HG03575 (cell line): ENCODE data around the gene RSRP1.
A peak's percentile ranks its signal among the peaks of the same experiment; 100 is the strongest.

Experiments used
- ATAC-seq: cut with Tn5 transposase; IDR thresholded peaks from one replicate; pipeline ENCODE4 v1.9.1; 2021; ENCODE audit not compliant: unreplicated experiment, insufficient number of reproducible peaks, low FRiP score; ENCODE audit errors: extremely low read depth

Gene RSRP1

DNA sequence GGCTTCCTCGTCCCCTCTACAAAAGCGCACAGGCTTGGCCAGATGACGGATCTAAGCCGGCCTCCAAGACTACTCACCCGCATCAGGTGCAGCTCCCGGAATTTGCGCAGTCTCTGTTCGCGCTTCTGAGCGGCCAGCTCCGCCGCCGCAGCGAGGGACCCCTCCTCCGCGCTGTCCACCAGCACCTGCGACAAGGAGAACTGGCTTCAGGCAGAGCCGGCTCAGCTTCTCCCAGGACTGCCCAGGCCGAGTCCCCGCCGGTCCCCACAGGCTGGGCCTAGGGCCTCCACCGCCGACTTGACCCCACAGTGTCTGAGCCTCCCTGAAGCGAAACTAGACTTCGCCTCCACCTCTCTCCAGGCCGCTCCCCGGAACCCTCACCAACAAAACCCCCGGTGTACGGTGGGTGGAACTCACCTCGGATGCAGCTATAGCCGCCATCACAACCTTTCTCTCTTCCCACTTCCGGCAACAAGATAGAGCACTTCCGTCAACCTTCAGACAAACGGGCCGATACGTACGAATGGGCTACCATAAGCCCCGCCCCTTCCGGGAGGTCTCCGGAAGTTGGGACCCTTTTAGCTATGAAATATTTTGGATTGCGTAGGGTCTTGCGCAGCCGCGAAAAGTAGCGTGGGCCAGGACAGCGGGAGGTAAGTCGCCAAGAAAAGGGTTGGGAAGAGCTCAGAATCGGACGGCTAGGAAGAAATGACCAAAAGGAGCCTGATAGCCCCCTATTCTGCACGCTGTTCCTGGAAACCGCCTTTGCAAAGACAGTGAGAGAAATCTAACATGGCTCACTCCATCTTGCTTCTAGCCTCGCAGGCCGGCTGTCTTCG, 15.0 kb downstream of the RSRP1 start, which contains the start of gene SYF2:
TSS of gene SYF2 (minus strand) at position 476 of the 839 bp plus-strand sequence. CDS start at position 441, 35 bp downstream.
- ATAC-seq, result peak; percentile 42

DNA sequence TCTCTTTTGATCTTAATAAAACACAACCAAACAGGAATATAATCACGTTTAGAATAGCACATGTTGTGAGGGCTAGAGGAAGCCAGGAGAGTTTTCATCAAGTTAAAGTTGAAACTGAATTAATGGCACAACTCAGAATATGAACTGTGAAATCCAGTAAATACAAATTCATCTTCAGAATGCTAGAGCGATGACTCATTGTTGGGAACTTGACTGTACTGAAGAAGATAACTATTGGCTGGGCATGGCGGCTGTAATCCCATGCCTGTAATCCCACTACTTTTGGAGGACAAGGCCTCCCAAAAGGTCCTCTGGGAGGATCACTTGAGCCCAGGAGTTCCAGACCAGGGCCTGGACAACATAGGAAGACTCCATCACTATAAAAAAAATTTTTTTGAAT, 23.8 kb downstream of the RSRP1 start:
- ATAC-seq, result no peak

DNA sequence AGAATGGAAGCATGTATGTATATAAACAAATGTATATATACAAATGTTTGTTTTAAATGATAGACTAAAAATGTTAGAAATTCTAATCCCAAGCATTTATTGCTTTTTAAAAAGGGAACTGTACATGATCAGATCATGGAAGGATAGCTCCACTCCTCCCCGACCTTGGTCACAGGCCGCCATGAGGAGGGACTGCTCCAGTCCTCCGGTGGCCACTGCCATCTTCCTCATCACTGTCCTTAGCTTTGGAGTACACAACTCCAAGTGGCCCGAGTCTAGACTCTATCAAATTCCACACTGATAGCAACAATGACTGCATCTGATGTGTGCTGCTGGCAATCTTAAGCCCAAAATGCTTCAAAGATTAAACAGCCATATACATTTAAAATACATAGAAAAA, 24.6 kb downstream of the RSRP1 start:
- no peak for ATAC-seq

DNA sequence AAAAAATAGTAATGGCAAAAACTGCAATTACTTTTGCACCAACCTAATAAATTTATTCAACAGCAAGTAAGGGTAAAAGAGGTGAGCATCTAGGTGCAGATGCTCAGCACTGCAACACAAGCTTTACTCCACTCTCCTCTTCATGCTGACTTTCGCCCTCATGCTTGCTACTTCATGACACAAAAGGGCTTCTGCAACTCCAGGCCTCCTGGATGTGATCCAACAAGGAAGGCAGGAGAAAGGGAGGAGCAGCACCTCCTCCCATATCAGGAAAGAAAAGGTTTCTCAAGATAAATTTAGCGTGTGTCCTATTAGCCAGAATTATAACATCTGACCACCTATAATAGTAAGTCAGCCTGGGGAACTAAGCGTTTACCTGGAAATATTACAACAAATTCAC, 26.6 kb downstream of the RSRP1 start:
- no peak for ATAC-seq

DNA sequence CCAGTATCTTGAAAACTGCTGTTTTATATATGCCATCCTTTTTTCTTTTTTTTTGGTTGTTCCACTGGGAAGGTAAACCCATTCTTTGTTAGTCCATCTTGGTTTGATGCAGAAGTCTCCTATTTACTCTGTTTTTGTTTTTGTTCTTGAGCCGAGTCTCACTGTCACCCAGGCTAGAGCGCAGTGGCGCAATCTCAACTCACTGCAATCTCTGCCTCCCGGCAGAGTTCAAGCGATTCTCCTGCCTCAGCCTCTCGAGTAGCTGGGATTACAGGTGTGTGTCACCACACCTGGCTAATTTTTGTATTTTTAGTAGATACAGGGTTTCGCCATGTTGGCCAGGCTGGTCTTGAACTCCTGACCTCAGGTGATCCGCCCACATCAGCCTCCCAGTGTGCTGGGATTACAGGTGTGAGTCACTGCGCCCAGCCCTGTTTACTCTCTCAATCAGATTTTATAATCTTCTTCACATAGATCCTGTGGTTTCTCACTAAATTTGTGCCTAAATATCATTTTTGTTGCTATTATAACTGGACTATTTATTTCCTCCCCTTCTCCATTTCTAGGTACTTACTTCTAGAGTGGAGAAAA, 27.5 kb downstream of the RSRP1 start:
- ATAC-seq, result no peak

DNA sequence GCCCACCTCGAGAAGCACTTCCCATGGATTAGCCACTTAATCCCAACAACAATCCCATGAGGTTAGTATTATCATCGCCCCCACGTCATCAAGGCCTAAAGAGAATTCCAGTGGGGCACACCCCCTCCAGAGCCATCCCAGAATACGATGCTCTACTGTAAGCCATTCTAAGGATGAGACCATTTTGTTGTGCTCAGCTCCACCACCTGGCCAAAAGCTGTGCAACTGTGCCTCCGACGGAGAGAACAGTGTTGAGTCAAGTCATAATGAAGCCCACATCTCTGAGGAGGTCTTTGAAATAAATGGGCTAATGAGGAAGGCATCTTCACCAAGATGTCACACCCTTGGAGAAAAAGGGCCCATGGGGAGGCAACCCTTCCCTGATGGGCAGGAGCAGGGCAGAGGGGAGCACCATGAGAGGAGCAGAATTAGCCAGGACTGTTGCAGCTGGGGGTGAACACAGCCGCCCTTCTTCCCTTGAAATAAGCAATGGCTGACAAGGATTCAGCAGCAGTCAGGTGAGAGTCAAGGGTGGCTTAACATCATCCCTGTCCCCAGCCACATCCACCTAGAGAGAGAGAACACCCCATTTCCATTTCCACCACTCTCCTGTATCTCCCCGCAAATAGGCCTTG, 29.5 kb downstream of the RSRP1 start:
- no peak for ATAC-seq

DNA sequence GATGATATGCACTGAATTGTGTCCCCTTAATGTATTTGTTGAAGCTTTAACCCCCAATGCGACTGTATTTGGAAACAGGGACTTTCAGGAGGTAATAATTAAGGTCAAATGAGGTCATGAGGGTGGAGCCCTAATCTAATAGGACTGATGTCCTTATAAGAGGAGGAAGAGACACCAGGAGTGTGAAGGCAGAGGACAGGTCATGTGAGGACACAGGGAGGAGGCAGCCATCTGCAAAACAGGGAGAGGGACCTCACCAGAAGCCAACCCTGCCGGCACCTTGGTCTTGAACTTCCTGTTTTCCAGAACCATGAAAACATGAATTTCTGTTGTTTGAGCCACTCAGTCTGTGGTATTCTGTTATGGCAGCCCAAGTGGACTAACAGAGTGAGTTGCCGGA, 30.2 kb downstream of the RSRP1 start:
- no peak for ATAC-seq

DNA sequence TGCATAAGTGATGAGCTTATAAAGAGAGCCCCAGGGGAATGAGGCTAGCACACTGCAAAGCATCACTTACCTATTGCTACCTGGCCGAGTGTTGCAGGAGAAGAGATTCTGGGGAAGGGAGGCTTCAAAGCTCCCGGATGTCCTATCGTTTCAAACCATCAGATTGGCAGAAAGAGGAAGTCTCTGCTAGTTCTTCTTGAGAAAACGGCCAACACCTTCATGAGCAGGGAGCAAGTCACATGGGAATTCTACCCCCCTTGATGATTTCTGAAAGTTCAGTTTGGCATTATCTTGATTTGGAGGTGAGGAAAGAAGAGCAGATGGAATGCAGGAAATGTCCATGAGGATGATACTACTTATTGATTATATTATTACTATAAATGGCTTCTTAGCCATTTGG, 31.1 kb downstream of the RSRP1 start:
- no peak for ATAC-seq

DNA sequence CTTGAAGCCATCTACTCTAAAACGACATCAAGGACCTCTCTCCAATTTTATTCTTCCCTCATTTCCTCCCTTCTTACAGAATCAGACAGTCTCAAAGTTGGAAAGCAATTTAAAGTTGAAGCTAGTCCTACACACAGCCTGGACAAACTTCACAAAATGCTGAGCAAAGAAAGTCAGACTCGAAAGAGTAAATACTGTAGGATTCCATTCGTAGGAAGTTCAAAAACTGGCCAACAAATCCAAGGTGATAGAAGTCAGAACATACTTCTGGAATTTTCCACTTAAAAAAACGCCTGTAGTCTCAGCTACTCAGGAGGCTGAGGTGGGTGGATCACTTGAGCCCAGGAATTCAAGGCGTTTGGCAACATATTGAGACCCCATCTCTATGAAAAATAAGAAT, 34.5 kb downstream of the RSRP1 start:
- no peak for ATAC-seq

DNA sequence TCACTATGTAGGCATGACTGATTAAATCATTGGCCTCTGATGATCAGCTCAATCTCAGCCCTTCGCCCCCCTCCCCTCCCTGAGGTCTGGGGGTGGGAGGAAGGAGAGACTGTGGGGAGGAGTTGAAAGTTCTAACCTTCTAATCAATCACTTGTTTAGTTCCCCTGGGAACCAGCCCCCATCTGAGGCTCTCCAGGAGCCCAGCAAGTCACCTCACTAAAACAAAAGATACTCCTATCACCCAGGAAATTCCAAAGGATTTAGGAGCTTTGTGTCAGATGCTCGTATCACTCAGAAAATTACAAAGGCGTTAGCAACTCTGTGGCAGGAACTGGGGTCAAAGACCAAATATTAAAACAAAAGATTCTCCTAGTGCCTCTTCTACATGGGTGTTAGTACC, 36.5 kb downstream of the RSRP1 start:
- ATAC-seq, result no peak

DNA sequence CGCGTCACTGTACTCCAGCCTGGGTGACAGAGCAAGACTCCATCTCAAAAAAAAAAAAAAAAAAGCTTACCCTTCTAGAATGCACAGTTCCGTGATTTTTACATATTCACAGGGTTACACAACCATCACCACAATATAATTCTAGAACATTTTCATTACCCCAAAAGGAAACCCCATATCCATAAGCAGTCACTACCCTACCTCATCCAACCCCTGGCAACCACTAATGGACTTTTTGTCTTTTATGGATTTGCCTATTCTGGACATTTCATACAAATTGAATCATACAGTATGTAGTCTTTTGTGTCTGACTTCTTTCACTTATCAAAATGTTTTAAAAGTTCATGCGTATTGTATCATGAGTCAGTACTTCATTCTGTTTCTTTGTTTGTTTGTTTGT, 37.7 kb downstream of the RSRP1 start:
- ATAC-seq, result no peak

DNA sequence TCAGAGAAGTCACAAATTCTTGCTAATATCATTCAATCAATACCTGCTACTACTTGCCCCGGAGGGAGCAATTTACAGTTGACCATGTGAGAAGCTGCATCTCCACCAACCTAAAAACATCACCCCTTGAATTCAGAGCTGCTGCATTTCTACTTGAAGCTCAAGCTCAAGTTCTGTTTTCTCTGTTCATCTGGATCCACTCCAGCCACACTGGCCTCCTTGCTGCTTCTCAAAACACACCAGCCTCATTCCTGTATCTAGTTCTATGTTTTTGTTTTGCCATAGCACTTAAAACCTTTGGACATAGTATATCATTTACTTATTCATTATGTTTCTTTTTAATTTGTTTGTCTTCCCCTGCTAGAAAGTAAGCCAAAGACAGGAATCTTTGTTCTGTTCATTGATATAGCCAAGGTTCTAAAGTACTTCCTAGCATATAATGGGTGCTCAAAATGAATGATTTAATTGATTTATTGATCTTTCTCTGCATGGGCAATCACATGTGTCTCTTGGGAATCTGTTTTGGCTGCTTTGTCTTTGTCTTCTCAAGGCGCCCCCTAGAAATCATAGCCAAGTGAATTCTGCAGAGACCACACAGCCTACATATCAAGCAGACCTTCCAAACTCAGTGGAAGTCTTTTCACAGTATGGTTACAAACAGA, 38.6 kb downstream of the RSRP1 start:
- ATAC-seq, result no peak

DNA sequence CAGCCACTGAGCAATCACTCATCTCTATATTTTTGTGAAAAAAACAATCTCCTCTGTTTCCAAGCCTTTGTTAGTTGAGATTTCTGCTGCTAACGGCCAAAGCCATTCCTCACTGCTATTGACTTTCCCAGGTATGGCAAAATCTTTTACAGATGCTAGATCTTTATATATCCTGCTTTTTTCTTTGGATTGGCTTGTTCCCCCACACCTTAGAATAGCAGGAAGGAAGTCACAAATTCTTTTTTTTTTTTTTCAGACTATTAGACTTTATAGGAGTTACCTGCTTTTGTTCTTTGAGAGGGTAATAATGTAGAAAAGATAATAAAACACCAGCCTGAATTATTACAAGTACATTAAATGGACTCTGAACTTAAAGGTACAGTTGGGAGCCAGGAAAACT, 39.2 kb downstream of the RSRP1 start:
- ATAC-seq, result no peak

DNA sequence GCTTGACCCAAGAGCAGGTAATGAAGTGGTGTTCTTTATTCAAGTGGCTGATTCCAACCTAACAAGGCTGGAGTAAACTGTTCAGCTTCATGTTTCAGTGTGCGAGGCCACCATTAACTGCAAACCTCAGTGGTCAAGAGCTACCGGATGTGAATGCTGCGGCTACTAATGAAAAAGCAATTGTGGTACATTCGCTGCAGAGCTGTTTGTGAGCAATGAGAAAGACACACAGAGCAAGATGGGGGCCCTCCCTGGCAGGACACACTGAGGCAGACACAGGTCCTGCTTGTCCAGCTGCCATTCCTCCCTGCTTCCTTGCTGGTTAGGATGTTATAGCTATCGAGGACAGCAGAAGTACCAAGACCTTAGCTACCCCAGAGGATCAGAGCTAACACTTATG, 41.1 kb downstream of the RSRP1 start:
- no peak for ATAC-seq

DNA sequence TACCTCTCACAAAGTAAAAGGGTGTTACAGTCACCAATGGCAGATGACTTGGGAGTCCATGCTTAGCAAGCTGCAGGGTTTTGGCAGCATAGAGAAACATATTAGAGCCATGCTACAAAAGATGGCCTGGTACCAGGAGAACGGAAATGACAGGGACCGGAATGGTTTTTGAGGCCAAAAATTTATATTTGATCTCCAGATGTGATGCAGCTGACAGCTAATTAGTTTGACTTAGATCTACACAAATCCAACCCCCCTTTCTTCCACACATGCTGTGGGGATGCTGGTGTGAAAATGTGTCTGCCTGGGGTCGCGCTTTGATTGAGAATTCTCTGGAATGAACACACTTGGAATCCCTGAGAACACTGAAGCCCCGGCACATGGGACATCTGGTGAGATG, 41.5 kb downstream of the RSRP1 start:
- no peak for ATAC-seq

DNA sequence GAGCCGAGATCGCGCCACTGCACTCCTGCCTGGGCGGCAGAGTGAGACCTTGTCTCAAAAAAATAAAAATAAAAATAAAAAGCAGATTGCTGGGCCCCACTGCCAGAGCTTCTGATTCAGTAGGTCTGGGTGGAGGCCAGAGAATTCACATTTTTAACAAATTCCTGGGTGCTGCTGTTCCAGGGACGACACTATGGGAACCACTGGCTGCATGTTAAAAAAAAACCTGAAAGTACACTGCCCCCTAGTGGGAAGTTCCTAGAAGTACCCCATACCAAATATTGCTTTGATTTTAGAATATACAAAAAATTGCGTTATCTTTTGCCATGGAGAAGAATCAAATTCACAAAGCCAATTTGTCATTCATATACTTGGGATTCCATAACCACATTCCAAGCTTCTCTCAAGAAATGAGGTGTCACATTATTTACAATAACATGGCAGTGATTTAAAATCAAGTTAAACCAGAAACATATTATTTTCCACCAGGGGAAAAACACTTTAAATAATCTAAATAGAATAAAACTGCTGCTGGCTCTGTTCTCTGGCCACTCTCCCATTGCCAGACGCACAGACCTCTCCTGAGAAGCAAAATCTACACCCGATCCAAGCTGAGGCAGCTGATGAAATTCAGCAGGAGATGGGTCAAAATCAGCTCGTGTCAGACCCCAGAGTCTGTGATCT, 42.3 kb downstream of the RSRP1 start:
- ATAC-seq, result no peak

DNA sequence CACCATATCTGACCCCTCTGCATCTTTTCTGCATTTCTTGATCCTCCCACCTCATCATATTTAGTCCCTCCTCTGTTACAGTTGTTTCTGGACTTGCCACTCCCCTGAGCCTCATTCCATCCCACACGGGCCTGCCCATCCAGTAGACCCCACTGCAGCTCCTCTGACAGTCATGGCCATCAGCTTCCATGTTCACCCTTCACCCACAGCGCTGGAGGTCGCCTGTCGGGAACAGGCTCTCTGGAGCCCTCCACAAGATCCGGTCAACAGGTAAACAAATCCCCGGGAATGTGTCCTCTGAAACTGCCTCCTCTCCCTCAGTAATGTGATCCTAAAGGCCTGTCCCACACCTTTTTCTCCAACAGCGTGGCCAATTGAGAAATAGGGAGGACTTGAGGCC, 46.2 kb downstream of the RSRP1 start:
- no peak for ATAC-seq

DNA sequence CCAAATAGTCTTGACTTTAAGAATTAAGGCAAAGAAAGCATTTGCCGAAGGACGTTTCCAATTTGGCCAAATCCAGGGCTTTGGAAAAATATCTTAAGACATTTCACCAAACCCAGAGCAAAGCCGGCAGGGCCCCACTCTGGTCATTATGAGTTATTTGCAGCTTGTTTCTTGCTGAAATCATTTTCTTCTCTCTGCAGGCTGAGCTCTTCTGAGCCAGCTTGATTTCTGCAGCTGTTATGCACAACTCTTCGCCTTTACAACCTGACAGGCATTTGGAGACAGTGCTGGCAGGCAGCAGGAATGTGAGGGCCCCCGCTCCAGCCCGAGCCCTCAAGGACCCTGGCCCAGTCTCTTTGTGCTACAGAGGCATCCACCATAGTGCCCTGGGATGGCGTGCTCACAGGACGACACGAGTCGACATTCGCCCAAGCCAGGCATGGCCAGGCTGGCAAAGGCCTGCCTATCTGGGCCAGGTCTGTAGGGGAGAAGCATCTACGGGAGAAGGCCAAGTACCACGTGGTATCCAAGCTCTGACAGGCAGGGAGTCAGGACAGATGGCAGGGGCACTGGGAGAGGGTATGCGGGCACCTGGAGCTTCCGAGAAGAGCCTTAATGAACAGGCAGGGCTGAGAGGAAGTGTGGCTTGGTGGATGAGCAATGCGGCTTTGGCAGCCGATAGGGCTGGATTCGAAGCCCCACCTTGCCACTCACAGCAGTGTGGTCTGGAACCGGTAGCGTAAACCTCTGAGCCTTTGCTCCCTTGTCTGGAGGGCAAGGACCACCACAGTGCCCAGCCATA, 47.2 kb downstream of the RSRP1 start:
- ATAC-seq, result no peak
